Bronchial epithelial cell (primary cell): Measurements from ENCODE around the gene TAAR8. TPM values are rescaled to one million over a fixed set of nuclear protein-coding genes. Genes with fewer than 3 reads are reported as not detected.

Experiments
- DNase-seq: peaks from one replicate; pipeline ENCODE4 v3.0.0-alpha.2; 2010; ENCODE audit warnings: low read depth
- FAIRE-seq: peaks from 2 replicates; lab custom pipeline; 2011; peaks lifted over from hg19 to GRCh38; lab: Jason Lieb, UNC
- H3K27me3 ChIP-seq: 2 replicates; pipeline ENCODE4 v1.5.1; 2011; ENCODE audit warnings: low read length; ENCODE audit not compliant: control insufficient read depth, insufficient read depth
- H3K36me3 ChIP-seq: 2 replicates; pipeline ENCODE4 v1.5.1; 2011; ENCODE audit warnings: low read length; ENCODE audit not compliant: control insufficient read depth, insufficient read depth
- H3K4me3 ChIP-seq: 2 replicates; pipeline ENCODE4 v1.5.1; 2011; ENCODE audit warnings: mild to moderate bottlenecking, low read depth, low read length, control low read depth
- CTCF ChIP-seq: IDR thresholded peaks from 2 replicates; pipeline ENCODE4 v1.5.1; 2011; ENCODE audit warnings: mild to moderate bottlenecking, moderate library complexity, low read length, control low read depth, inconsistent platforms; ENCODE audit not compliant: insufficient read depth, severe bottlenecking
- total RNA-seq: library from RNA; depleted of rRNA; stranded (reverse); fragments of >200 nt; gene quantifications from 2 replicates; pipeline ENCODE4 v1.2.1, GENCODE V29; 2014

Gene TAAR8
- total RNA-seq, 1 donor from 2014 or later: not detected

GRCh38 chr6:132570221-132570777 lies 17.8 kb downstream of the TAAR8 start, which contains the start of gene TAAR6:
Gene TAAR6 (plus strand): TSS chr6:132570322. CDS start chr6:132570322, 0 bp downstream.
- DNase-seq (no peak), FAIRE-seq (peak; percentile 47)
- Histone ChIP-seq H3K4me3 (no peak within 1 kb of the TSS), H3K36me3 (no peaks in the 10 kb centered on the region), H3K27me3 (peaks cover 6% of the 10 kb centered on the region)
- TF ChIP-seq CTCF: no peak

GRCh38 chr6:132571774-132572173 lies 19.3 kb downstream of the TAAR8 start:
- FAIRE-seq (no peak), DNase-seq (no peak)
- no peak for TF ChIP-seq CTCF
- Histone ChIP-seq H3K4me3 (no peak overlapping the region), H3K36me3 (no peaks in the 10 kb centered on the region), H3K27me3 (peaks cover 6% of the 10 kb centered on the region)

- DNase-seq: no peak
- Histone ChIP-seq H3K4me3 (no peak overlapping the region), H3K36me3 (no peaks in the 10 kb centered on the region), H3K27me3 (no peaks in the 10 kb centered on the region)
- FAIRE-seq: no peak
- no peak for TF ChIP-seq CTCF
Observed at GRCh38 chr6:132584698-132585097, 32.2 kb downstream of the TAAR8 start.

- FAIRE-seq: no peak
- Histone ChIP-seq H3K27me3 (no peaks in the 10 kb centered on the region), H3K36me3 (no peaks in the 10 kb centered on the region), H3K4me3 (no peak overlapping the region)
- DNase-seq: no peak
- TF ChIP-seq CTCF: no peak
Observed at GRCh38 chr6:132587424-132587823, 35.0 kb downstream of the TAAR8 start.

- no peak for DNase-seq
- no peak within 1 kb of the TSS for H3K4me3 ChIP-seq
- no peaks in the 10 kb centered on the region for H3K36me3 ChIP-seq
- H3K27me3 ChIP-seq: no peaks in the 10 kb centered on the region
- TF ChIP-seq CTCF: no peak
- no peak for FAIRE-seq
Observed at GRCh38 chr6:132589454-132589853, 37.0 kb downstream of the TAAR8 start, which contains the start of gene TAAR5. Gene TAAR5 (minus strand): TSS chr6:132589741. CDS start chr6:132589686, 55 bp downstream.

- FAIRE-seq: no peak
- H3K36me3 ChIP-seq: no peaks in the 10 kb centered on the region
- no peak overlapping the region for H3K4me3 ChIP-seq
- DNase-seq: no peak
- TF ChIP-seq CTCF: no peak
- H3K27me3 ChIP-seq: no peaks in the 10 kb centered on the region
Observed at GRCh38 chr6:132590362-132590761, 37.9 kb downstream of the TAAR8 start.
